Ovary (tissue), 9 donors: ENCODE results near the gene SAMD4A. TPM values are rescaled to one million over a fixed set of nuclear protein-coding genes. Genes with fewer than 3 reads are reported as not detected.

Source experiments
- DNase-seq, 5 donors: peaks; one replicate each; pipeline ENCODE4 v3.0.0-alpha.2; 2019 to 2020
- H3K27ac ChIP-seq, 2 donors: fragments of 200-600 bp; one replicate each; pipeline versions ENCODE4 v1.5.1 to v1.8.0; 2019 to 2022
- H3K27me3 ChIP-seq: fragments of 200-600 bp; one replicate; pipeline ENCODE4 v1.8.0; 2022
- H3K36me3 ChIP-seq: fragments of 200-600 bp; sonication (generic); one replicate; pipeline ENCODE4 v1.5.1; 2019
- H3K4me1 ChIP-seq: one replicate; pipeline ENCODE4 v1.8.1; 2013; ENCODE audit warnings: mild to moderate bottlenecking, moderate library complexity; ENCODE audit not compliant: insufficient read depth
- H3K4me3 ChIP-seq: fragments of 200-600 bp; sonication (generic); one replicate; pipeline ENCODE4 v1.5.1; 2017
- H3K9me3 ChIP-seq, 2 donors: fragments of 200-600 bp in 1 of 2; sonication (generic) in 1 of 2; one replicate each; pipeline versions ENCODE4 v1.5.1 to v1.8.1; 2013 to 2019; ENCODE audit warnings: mild to moderate bottlenecking in 1 of 2, moderate library complexity in 1 of 2
- EP300 ChIP-seq: sonication (generic); formaldehyde crosslinking; IDR thresholded peaks from one replicate; pipeline ENCODE4 v1.6.1; 2017; ENCODE audit warnings: antibody characterized with exemption
- POLR2A ChIP-seq: fragments of 450-650 bp; IDR thresholded peaks from one replicate; pipeline ENCODE4 v1.6.1; 2017; ENCODE audit warnings: antibody characterized with exemption, mild to moderate bottlenecking, moderate library complexity
- WGBS, 3 donors: extraction: QIAGEN DNeasy Blood & Tissue Kit in 1 of 3; methylation state at CpG; one replicate each; pipeline versions ENCODE4 v1.1.5 to v1.1.7; 2013 to 2017; 5-methylcytosine and 5-hydroxymethylcytosine counted together
- intact Hi-C, 4 donors: fragments of 100-400 bp; cut with DNase I; formaldehyde crosslinking; loops; one replicate each; pipeline versions ENCODE4 v1.11.0 to v1.15.1; 2022 to 2023
- polyA plus RNA-seq, 2 donors: library from polyadenylated mRNA; stranded (reverse); fragments of 200-250 nt in 1 of 2; fragments of 350-450 nt in 1 of 2; fragmentation: Illumina TruSeq in 1 of 2; extraction: RNeasy Lipid Tissue Mini Kit (QIAGEN cat#74804) in 1 of 2; gene quantifications; one replicate each; pipeline ENCODE4 v1.2.3, GENCODE V29; 2013 to 2014
- total RNA-seq, 7 donors: library from RNA; depleted of rRNA in 2 of 7; stranded (reverse); fragments of >200 nt in 2 of 7; fragmentation: NEBNext Ultra II Directional in 3 of 7; extraction: Animal tissue kit (Norgen Biotek cat#: 25700) in 3 of 7; gene quantifications; one replicate each; pipeline versions ENCODE4 v1.1.0 to v1.2.4, GENCODE V29; 2016 to 2023
- TF ChIP-seq, protein P1 (sequence below), 3 donors: fragments of 450-650 bp in 2 of 3; fragments of 200-600 bp in 1 of 3; IDR thresholded peaks; one replicate each; pipeline versions ENCODE4 v1.5.1 to v1.8.0; 2016 to 2022; ENCODE audit warnings: antibody characterized with exemption in 3 of 3, mild to moderate bottlenecking in 1 of 3
- donor health status: DM: no; HTN: no; CAD: no; lungs with moderate emphysema.
- donor health status: DM: no; HTN: no; CAD: no.
- donor health status: Bipolar disorder and iron deficiency.
- donor health status: DM: yes; HTN: yes; CAD: no.
- donor health status: DM: no; HTN: no; CAD: no.
- donor health status: DM: yes; HTN: yes; CAD: no.

Gene SAMD4A
- total and polyA plus RNA-seq, 9 donors: 2.3 to 22.4 (median 7.3) TPM

DNA sequence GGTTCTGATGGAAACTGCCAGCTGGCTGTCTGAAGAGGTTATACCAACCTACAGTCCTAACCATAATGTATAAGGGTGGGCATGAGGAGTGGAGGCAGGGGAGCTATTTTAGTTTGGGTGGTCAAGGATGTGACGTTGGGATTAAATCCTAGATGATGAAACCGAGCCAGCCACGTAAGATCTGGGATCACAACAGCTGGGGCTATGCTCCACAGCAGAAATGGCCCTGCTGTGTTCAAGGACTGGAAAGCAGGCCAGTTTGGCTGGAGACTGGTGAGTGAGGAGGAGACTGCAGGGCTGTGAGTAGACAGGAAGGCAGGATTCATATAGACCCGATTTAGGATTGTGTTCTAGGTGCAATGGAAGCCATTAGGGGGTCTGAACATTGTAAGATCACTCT is 66.1 kb downstream of the SAMD4A start:
- Histone ChIP-seq H3K4me1 (peaks cover 2% of the 10 kb centered on the region), H3K4me3 (no peak overlapping the region)
- TF ChIP-seq EP300: no peak
- TF ChIP-seq, protein P1, sequence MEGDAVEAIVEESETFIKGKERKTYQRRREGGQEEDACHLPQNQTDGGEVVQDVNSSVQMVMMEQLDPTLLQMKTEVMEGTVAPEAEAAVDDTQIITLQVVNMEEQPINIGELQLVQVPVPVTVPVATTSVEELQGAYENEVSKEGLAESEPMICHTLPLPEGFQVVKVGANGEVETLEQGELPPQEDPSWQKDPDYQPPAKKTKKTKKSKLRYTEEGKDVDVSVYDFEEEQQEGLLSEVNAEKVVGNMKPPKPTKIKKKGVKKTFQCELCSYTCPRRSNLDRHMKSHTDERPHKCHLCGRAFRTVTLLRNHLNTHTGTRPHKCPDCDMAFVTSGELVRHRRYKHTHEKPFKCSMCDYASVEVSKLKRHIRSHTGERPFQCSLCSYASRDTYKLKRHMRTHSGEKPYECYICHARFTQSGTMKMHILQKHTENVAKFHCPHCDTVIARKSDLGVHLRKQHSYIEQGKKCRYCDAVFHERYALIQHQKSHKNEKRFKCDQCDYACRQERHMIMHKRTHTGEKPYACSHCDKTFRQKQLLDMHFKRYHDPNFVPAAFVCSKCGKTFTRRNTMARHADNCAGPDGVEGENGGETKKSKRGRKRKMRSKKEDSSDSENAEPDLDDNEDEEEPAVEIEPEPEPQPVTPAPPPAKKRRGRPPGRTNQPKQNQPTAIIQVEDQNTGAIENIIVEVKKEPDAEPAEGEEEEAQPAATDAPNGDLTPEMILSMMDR (IDR thresholded peaks at IDR 0.05): no peak
- no peak for TF ChIP-seq POLR2A

DNA sequence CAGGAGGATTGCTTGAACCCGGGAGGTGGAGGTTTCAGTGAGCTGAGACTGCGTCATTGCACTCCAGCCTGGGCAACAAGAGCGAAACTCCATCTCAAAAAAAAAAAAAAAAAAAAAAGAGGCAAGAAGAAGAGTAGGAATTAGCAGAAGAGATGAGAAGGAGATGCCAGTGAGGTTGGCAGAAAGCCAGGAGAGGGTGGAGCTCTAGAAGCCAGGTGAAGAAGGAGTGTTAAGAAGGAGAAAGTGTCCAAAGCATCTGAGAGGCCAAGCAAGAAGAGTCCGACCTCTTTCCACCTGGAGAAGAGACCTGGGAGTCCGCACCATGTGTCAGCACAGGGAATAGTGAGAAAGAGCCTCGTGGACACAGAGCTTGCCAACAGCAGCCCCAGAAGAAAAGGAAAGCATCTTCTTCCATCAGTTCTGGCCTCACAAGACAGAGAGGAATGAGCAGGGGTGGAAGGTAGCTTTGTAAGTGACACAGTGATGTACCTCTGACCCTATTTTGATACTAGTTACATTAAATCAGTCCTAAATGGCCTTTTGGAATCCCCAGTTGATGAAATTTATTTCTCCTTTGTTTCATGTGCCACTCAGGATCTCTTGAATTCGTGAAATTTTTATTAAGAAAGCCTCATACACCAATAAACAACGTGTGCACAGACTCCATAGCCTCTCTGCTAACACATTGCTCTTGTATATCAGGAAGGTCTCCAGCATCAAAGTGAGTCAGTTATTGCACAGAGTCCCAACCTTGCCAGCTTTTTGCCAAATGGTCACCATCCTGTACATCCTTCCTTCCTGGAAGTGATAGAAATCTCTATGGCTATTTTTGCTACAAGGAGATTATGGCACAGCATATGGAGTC is 70.6 kb downstream of the SAMD4A start:
- Histone ChIP-seq H3K27ac (no peak overlapping the region), H3K36me3 (no peaks in the 10 kb centered on the region), H3K4me3 (no peak overlapping the region), H3K27me3 (no peaks in the 10 kb centered on the region), H3K4me1 (no peaks in the 10 kb centered on the region), H3K9me3 (no peaks in the 10 kb centered on the region)
- DNase-seq: no peak
- intact Hi-C loops: loop anchor here in 1 of 4 donors (10.0 kb wide), 1 partner anchor 63 kb away; no protein-coding TSS in a partner anchor
- TF ChIP-seq POLR2A: no peak
- no peak for TF ChIP-seq EP300
- TF ChIP-seq, protein P1 (IDR thresholded peaks at IDR 0.05): no peak
- WGBS, 3 donors: 81 to 86% (median 83%) methylated on average over 8 of the region's 8 CpGs

More for the DNA sequence above, 66.1 kb downstream of the SAMD4A start:
- intact Hi-C loops: loop anchor here in 1 of 4 donors (10.0 kb wide), 1 partner anchor 58 kb away; no protein-coding TSS in a partner anchor
- DNase-seq: no peak
- no peaks in the 10 kb centered on the region for H3K36me3 ChIP-seq
- no peaks in the 10 kb centered on the region for H3K9me3 ChIP-seq
- no peak overlapping the region for H3K27ac ChIP-seq
- 79 to 90% (median 86%) methylated on average over 4 of the region's 4 CpGs for WGBS, 3 donors
- no peaks in the 10 kb centered on the region for H3K27me3 ChIP-seq

DNA sequence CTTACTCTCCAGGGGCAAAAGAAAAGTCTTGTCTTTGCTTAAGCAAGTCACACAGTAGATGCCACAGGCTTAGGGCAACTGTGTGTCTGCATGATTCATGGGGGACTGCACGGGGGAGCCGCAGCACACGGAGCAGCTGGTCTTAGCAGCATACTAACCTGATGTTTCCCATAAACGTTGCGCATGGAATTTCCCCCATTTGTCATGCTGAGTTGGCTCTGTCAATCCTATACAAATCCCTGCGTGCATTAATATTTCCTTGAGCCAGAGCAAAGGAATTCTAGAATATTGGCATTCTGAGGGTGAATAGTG is 71.2 kb downstream of the SAMD4A start:
- TF ChIP-seq EP300 (no peak), POLR2A (no peak)
- TF ChIP-seq, protein P1 (IDR thresholded peaks at IDR 0.05): no peak
- WGBS, 3 donors: 62 to 82% (median 76%) methylated on average over 6 of the region's 6 CpGs
- intact Hi-C loops: loop anchor here in 1 of 4 donors (10.0 kb wide), 1 partner anchor 63 kb away; no protein-coding TSS in a partner anchor
- no peak overlapping the region for H3K4me3 ChIP-seq
- H3K9me3 ChIP-seq: no peaks in the 10 kb centered on the region
- no peaks in the 10 kb centered on the region for H3K27me3 ChIP-seq
- DNase-seq: no peak
- no peak overlapping the region for H3K27ac ChIP-seq
- no peaks in the 10 kb centered on the region for H3K4me1 ChIP-seq
- H3K36me3 ChIP-seq: no peaks in the 10 kb centered on the region

DNA sequence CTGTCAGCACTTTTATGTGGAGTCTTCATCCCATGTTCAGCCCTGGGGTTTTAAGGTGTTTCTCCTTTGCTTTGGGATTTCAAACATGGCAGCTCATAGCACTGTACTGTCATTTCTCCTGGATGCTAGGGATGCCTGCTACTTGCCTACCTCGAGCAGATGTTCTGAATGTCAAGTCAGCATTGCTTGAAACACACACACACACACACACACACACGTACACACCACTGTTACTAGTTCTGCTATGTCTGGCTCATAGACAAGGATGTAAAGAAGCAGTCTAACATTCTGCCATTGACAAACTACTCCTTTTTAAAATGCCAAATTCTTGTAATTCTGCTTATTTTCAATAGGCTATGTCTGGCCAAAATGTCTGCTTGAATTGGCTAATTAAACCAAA is 72.7 kb downstream of the SAMD4A start:
- WGBS, 3 donors: 24 to 50% (median 32%) methylated on average over 2 of the region's 2 CpGs
- H3K27me3 ChIP-seq: no peaks in the 10 kb centered on the region
- TF ChIP-seq POLR2A (no peak), EP300 (no peak)
- TF ChIP-seq, protein P1 (IDR thresholded peaks at IDR 0.05): no peak
- intact Hi-C loops: loop anchor here in 1 of 4 donors (10.0 kb wide), 1 partner anchor 65 kb away; no protein-coding TSS in a partner anchor
- DNase-seq: no peak
- H3K9me3 ChIP-seq: no peaks in the 10 kb centered on the region
- H3K4me1 ChIP-seq: no peaks in the 10 kb centered on the region
- no peak overlapping the region for H3K27ac ChIP-seq
- no peaks in the 10 kb centered on the region for H3K36me3 ChIP-seq
- no peak overlapping the region for H3K4me3 ChIP-seq
